Upper lobe of left lung (tissue), 4 donors: ENCODE results near the gene XBP1.

Experiments
- EP300 ChIP-seq, 4 donors: sonication (generic); formaldehyde crosslinking; IDR thresholded peaks; one replicate each; pipeline ENCODE4 v1.5.1; 2017; ENCODE audit warnings: antibody characterized with exemption in 4 of 4, control low read depth in 2 of 4
- POLR2A ChIP-seq, 4 donors: fragments of 450-650 bp; IDR thresholded peaks; one replicate each; pipeline ENCODE4 v1.5.1; 2016 to 2017; ENCODE audit warnings: antibody characterized with exemption in 4 of 4, mild to moderate bottlenecking in 2 of 4
- TF ChIP-seq, protein P1 (sequence below), 6 experiments: fragments of 450-650 bp in 4 of 6; fragments of 200-600 bp in 2 of 6; sonication (generic) in 2 of 6; IDR thresholded peaks; one replicate each; pipeline ENCODE4 v1.5.1; 2016 to 2019; ENCODE audit warnings: antibody characterized with exemption in 6 of 6

DNA sequence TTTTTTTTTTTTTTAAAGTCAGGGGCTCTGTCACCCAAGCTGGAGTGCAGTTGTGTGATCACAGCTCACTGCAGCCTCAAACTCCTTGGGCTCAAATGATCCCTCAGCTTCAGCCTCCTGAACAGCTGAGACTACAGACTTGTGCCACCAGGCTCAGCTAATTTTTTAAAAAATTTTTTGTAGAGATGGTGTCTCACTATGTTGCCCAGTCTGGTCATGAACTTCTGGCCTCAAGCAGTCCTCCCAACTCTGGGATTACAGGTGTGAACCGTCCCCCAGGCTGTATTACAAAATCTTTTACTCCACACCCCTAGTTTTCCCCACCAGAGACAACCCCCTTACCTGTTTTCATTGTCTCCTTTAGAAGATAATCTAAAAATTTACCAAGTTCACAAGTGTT, 26.0 kb downstream of the XBP1 start:
- TF ChIP-seq, protein P1, sequence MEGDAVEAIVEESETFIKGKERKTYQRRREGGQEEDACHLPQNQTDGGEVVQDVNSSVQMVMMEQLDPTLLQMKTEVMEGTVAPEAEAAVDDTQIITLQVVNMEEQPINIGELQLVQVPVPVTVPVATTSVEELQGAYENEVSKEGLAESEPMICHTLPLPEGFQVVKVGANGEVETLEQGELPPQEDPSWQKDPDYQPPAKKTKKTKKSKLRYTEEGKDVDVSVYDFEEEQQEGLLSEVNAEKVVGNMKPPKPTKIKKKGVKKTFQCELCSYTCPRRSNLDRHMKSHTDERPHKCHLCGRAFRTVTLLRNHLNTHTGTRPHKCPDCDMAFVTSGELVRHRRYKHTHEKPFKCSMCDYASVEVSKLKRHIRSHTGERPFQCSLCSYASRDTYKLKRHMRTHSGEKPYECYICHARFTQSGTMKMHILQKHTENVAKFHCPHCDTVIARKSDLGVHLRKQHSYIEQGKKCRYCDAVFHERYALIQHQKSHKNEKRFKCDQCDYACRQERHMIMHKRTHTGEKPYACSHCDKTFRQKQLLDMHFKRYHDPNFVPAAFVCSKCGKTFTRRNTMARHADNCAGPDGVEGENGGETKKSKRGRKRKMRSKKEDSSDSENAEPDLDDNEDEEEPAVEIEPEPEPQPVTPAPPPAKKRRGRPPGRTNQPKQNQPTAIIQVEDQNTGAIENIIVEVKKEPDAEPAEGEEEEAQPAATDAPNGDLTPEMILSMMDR (IDR thresholded peaks at IDR 0.05) = no peak
- TF ChIP-seq EP300 (IDR thresholded peaks at IDR 0.05) (no peak), POLR2A (IDR thresholded peaks at IDR 0.05) (no peak)
